CD4-positive, alpha-beta T cell treated with Interleukin-21 for 1 hour (primary cell): ENCODE results near the gene AAK1.
"Not testable (repeated sequence)": the region's sequence is repeated elsewhere in the genome, so short reads cannot be mapped to it uniquely, and the experiment has no call there.

ENCODE experiments used
- DNase-seq: peaks from one replicate; pipeline ENCODE4 v3.0.0-alpha.2; 2020

Gene AAK1

DNA sequence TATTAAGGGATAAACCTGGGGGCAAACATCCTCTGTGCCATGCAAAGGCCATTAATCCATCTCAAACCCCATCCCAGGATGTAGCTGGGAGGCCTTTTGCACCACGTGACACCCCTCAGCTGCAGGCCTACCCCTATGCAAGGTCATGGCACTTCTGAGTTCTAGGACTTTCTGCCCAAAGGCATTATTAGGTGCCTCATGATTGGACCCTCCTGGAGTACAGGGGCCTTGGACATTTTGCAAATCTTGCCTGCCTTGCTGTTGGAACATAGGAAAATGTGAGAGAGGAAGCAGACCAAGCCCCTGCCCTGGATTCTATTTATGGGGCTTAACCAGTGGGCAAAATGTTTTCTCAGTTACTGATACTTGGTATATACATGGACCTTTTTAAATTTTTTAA, 162.1 kb downstream of the AAK1 start:
- DNase-seq: no peak

DNA sequence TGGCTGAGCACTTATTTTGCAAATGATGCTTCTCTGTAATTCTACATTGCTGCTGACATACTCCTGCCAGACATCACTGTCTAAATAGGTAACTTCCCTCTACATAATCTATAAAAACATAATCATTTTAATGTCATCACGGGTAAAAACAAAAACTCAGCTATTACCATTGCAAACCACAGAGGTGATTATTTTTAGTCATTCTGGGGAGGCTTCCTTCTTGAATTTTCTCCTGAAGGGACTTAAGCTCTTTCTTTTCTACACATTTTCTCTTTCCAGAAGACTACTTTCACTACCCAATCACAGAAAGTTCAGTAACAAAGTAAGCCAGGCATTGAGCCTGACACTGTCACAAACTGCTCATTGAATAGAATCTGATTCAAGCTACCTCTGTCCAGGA, 165.9 kb downstream of the AAK1 start:
- DNase-seq: no peak

DNA sequence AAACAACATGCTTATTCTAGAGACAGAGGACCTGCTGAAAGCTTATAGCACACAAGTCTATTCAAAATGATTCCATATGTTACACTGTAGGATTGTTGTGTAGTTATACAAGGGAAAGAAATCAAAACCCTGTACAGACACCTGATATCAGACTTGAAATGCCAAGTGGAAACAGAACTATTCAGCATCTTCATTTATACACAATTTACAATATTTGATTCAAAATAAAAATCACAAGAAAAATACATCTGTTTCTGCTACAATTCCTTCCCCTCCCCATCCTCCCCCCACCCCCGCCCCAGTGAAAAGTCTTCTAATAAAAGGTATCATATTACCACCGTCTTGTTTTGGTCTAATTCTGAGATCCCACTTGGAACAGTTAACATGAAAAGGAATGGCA, 168.9 kb downstream of the AAK1 start:
- DNase-seq: no peak

DNA sequence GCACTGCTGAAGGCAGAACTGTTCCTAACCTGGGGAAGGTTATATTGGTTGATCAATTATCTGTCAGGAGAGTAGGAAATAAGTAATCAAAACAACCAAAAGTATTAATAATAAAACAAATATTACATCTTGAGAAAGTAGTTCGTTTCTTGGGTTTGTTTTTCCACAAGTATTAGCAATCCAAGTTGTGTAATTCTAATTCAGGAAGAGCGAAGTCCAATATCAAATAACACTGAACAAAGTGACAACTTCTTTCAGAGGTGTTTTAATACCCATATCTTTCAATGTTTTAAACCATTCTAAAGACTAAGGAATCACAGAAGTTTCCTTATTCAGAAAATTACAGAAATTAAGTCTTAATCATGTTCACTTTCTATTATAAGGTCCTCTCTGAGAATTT, 171.7 kb downstream of the AAK1 start:
- no peak for DNase-seq

DNA sequence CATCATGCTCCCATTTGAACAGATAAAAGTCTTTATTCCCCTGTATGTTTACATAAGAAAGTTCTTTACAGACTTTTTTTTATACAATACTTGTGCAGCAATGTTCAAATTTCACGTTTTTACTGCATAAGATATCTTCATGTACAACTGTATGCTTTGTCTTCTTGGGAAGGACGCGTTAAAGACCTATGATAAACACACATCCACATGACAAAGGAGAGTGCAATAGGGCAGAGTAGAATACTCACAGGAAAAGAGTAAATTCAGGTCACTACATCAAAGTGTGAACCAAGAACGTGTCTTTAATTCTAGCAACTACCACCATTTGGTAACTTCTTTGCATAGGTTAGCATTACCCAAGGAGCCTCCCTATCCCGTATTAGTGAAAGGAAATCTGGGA, 172.6 kb downstream of the AAK1 start:
- DNase-seq: no peak

DNA sequence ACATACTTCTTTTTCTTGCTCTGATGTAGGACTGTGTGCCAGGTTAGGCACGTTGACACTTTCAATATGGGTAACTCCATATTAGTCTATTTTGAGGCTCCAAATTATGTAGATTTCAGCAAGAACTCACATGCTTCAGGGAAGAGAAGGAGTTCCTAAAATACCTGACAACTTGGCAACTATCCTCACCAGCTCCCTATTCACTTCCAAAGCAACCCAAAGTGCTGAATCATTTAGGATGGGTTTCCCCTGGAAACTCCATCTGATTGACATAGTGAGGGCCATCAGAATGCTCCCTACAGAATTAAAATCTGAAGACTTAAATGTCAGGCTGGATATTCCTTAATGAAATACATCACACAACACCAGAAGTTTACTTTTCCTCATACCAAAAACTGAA, 173.8 kb downstream of the AAK1 start:
- no peak for DNase-seq

DNA sequence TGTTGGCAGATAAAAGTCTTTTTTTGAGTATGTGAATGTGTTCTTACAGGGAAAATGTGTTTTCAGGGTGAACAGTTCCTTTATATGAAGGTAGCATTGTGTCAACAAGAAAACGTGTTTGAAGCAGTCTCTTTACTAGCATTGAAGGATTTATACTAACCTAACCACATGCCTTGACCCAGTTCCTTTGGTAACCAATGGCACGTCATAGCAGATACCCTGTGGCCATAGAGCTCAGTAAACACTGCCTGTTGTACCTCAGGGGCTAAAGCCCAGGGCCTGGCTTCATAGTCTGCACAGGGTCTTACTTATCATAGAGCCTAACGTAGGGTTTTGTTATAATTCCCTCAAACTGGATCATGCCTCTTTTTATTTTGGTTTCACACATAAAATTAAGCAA, 174.2 kb downstream of the AAK1 start:
- DNase-seq: no peak

DNA sequence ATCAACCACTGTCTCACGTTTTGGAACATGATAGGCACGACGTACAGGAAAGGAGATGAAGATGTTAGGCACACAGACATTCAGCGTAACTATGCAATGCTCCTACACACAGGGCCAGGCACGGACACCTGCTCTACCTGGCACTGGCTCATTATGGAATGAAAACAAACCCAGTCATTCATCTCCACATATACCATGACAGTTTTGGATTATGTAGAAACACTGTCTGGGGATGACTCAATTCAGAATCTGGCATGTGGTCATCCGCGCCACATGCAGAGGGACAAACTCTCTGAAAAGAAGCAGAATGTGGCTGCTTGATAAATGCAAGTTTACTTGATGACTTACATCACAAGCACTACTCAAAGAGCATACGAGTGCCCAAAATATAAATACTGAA, 176.8 kb downstream of the AAK1 start:
- no peak for DNase-seq

DNA sequence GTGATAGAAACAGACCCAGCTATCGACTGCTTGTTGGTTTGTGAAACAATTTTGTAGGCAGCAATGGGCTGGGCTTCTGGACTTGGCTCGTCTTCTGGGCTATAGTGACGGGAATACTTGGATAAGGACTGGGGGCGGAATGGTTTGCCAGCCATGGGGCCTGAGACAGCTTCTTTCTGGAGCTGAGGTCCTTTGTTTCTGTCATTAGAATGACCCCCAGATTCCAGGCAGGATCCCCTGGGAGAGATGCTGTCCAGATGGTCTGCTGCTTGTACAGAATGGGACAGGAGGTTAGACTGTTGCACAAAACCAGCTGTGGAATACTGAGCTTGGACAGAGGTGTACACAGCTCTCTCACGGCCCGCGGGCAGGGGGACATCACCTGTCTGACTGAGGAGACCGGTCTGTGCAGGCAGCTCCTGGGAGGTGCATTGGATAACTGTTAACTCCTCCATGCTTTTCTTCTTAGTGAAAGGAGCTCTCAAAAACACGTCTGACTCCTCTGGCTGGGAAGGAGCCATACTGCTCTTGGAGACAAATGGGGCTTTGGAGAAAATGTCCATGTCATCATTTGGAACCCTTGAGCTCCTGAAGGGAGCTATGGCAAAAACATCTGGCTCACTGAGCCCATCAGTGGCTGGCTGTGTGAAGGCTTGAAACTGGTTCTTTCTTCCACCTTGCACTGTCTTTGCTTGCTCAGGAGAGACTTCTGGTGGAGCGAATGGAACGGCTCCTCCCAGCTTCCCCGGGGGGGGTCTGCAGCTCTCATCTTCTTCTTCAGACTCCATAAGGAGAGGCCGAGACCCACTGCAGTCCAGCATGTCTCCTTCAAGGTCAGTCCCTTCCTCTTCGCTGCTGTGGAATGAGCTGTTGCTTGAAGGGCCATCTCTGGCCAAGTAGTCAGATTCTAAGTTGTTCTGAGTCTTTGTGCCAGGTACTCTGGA, 177.8 kb downstream of the AAK1 start:
- no peak for DNase-seq

DNA sequence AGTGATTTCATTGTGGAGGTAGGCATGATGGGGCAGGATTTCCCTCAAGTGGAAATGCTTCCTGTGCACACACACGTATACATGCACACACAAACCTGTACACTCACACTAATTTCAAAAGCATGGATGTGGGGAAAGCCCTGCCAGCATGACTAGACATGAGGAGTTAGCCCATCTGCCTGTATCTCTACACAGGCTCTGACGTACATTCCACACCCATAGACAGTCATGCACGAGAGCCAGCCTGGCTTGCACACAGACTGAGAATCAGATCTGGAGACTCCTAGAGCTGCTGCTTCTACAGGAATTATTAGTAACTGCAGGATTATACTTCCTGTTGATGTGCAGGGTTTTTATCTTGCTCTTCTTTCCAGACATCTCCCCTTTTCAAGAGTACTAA, 179.0 kb downstream of the AAK1 start:
- no peak for DNase-seq

DNA sequence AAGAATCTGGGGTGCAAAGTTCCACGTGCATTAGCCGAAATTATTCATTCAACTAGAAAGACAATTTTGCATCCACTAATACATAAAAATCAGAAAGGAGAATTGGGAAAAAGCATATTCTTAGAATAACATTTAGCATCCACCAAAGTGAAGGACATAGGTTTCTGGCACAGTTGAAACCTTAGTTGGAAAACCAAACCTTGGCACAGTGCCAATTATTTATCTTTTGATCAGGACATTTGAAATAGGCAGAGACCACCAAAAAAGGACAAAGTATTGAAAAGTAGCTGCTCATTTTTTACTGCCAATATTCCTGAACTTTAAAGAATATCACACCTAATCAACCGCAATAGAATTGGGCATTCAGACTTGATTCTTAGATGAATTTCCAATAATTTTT, 180.8 kb downstream of the AAK1 start:
- DNase-seq: no peak

DNA sequence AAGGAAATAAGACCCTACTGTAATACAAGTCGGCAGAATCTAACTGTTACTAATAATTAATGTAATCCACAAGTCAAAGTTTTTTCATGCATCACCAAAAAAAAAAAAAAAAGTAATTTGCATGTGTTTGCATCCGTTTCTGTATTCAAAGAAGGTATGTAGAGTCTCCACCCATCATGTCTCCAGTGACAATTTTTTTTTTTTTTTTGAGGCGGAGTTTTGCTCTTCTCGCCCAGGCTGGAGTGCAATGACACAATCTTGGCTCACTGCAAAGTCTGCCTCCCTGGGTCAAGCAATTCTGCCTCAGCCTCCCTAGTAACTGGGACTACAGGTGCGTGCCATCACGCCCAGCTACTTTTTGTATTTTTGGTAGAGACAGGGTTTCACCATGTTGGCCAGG, 182.1 kb downstream of the AAK1 start:
- no peak for DNase-seq

DNA sequence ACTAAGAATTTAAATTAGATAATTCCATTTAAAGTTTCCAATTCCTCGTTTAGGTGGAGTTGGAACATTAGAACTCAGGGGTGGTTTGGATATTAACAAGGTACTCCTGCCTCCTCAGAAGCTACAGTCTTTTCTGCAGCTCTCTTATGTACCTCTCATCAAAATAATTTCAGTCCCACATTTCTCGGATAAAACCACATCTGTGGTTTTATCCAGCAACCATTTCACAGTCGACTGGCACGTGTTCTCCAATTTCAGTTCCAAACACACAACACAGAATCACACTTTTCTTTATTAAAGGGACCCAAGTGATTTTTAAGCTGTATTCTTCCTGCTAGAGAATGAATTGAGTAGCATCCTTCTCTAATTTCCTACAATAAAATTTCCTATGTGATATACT, 183.6 kb downstream of the AAK1 start:
- no peak for DNase-seq

DNA sequence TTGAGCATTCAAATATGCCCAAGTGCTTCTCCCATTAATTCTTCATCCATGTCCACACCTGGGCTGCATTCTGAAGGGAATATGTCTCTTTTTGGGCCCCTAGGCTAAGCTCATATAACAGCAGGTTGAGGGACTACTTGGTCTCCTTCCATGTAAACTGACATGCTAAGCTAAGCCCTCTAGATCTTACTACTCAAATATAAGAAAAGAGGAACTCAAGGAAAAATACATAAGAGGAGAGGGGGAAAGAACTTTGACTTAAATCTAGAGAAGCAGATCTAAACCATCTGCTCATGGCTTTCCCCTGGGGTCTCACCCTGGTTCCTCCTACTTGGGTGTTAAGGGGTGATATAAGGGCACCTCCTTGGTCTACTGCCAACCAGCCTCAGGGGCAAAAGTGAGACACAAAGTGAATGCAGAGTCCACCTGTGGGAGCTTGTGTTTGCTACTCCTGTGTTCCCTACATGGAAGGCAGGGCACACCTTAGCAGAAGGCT, 186.5 kb downstream of the AAK1 start:
- no peak for DNase-seq

DNA sequence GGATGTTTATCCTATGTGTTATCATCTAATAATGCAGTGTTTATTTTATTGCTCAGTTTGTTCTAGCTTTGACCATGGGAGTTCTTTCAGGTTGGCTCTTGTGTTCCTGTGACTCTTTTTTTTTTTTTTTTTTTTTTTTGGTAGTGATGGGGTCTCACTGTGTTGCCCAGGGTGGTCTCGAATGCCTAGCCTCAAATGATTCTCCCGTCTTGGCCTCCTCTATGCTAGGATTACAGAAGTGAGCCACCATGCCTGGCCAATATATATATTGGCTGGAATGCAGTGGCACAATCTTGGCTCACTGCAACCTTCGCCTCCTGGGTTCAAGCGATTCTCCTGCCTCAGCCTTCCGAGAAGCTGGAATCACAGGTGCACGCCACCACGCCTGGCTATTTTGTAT, 187.4 kb downstream of the AAK1 start:
- DNase-seq: no peak

DNA sequence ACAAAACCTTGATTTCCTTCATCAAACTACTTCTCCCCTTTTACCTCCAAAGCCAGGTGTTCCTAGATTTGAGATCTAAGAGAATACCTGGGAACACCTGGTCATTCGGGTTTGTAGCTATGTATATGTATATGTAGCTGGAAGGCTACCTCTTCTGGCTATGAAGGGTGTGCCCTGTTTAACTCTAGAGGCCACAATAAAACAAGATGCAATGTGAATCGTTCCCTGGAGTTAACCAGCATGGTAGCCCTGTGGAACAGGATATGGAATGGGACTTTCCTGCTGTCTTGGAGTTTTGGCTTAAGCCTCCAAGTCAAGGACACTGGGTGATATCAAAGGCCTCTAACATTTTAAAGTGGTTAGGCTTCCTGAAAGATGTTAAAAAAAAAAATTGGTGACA, 188.6 kb downstream of the AAK1 start:
- no peak for DNase-seq

DNA sequence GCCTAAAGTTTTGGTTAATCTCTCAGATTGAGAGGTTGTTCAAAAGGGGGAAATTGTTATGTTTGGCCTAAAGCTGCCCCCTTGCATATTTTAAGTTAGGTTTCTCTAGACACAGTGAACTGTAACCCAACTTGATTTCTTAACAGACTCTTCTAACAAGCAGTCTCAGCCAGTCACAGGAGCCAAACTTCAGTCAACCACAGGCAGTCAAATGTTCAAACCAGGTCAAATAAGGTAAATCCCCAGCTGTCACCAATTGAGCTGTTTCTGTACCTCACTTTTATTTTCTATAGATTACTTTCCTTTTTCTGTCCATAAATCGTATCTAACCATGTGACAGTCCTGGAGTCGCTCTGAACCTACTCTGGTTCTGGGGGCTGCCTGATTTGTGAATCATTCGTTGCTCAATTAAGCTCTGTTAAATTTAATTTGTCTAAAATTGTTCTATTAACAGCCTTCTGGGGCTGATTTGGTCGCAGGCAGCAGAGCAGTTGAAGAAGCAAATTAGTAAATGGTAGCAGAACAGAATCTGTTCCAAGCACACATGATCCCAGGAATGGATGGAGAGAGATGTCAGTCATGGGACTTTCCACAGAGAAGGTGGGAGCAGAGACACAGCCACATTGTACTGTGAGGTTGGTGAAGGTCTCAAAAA, 189.9 kb downstream of the AAK1 start:
- no peak for DNase-seq

DNA sequence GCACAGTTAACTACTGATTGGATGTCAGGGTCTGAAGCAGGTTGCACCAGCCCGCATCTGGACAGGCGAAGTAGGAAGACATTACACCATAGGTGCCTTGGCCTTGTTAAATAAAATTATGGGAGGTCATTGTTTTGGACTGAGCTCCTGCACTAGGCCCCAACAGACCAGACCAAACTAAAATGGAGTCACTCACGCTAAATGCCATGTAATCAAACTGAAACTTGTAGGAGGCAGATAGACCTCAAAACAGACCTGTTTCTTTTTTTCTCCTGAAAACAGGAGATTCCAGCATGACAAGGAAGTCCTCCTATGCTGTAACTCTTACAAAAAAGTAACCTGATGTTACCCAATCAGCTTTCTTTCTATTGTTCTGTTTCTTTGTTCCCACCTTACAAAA, 190.9 kb downstream of the AAK1 start:
- no peak for DNase-seq

DNA sequence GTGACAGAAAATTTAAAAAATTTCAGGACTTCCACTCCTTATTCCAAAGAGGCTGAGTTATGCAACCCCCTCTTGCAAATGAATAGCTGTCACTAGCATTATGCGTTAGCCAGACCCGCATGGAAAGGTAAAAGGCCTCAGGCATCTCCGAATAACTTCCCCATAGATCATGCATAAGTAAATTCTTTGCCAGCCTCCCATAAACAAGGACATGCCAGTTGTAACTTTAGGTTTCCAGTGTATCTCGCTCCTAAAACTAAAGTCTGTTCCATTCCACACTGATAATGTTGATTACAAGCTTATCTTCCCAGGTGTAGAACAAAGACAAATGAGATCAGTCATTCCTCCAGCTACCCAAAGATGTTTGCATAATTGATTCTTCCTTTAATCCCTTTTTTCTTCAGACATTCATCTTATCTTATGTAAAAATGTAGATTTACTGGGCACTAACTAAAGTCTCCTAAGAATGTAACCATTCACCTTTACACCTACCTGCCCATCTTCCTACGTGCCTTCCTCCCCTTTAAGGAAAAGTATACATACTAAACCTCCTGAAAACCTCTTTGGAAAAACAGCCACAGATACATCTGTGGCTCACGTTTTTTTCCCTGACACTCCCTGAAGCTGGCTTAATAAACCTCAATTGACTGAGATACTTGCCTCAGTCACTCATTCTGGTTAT, 192.7 kb downstream of the AAK1 start:
- no peak for DNase-seq

DNA sequence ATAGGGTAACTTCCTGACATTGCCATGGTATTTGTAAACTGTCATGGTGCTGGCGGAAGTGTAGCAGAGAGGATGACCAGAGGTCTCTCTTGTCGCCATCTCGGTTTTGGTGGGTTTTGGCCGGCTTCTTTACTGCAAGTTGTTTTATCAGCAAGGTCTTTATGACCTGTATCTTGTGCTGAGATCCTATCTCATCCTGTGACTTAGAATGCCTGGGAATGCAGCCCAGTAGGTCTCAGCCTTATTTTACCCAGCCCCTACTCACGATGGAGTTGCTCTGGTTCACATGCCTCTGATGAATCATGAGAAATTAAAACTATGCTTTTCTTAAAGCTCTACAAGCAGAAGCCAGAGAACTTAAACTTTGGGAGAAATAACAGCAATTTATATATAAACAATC, 193.6 kb downstream of the AAK1 start:
- DNase-seq: no peak

DNA sequence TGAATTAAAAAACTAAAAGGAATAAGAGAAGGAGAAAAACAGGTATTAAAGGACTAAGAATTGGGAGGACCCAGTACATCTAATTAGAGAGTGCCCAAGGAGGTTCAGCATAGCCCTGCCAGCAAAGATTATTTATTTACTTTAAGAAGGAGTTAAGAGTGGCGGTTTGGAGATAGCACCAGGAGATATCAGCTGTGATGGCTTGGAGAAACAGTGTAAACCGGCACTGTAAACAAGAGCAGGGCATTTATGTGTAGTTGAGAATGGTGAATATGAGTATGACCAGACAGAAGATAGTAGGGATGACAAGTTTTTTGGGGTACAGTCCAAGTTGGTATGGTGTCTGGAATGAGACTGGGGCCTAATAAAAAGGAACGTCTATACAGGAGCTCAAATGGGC, 199.9 kb downstream of the AAK1 start:
- DNase-seq: not testable (repeated sequence)

DNA sequence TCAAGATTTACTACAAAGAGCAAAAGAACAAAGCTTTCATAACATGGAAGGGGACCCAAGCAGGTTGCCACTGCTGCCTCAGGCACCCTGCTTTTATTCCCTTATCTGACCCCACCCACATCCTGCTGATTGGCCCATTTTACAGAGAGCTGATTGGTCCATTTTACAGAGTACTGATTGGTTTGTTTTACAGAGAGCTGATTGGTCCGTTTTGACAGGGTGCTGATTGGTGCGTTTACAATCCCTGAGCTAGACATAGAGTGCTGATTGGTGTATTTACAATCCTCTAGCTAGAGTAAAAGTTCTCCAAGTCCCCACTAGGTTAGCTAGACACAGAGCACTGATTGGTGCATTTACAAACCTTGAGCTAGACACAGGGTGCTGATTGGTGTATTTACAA, 204.0 kb downstream of the AAK1 start:
- peak; percentile 33 for DNase-seq

DNA sequence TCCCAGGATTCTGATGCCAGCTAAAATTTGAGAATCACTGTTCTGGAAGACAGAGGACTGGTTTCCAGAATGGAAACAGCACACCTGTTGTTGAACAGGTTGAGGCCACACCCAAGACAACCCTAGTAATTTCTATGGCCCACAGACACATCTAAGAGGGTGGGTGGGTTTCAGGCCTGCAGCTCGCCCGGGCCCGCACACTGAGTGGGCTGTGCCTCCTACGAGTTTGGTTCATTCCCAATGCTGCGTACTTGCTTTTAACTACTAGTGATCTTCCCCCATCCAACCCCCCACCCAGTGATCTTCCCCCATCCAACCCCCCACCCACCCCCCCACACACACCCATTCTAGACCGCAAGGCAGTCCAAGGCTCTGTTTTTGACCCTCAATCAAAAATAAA, 205.0 kb downstream of the AAK1 start:
- DNase-seq: no peak

DNA sequence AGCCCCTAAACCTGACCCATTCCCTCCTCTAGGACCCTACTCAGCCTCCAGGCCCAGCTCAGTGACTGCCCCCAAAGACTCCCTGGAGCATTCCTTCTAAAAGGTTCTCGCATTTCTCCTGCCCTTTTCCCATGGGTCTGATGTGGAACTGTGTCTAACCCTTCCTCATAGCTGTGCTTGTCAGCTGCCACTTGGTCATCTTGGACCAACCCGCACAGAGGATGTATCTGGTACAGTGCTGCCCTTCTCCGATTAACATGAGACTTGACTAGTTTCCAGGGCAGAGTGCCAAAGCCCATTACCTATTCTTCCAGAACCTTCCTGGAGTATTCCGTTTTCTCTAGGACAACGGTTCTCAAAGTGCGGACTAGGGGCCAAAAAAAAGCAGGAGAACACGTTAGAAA, 205.8 kb downstream of the AAK1 start:
- no peak for DNase-seq
